ENCODE results near the gene SLC6A6.

SLC6A6 gene

DNA sequence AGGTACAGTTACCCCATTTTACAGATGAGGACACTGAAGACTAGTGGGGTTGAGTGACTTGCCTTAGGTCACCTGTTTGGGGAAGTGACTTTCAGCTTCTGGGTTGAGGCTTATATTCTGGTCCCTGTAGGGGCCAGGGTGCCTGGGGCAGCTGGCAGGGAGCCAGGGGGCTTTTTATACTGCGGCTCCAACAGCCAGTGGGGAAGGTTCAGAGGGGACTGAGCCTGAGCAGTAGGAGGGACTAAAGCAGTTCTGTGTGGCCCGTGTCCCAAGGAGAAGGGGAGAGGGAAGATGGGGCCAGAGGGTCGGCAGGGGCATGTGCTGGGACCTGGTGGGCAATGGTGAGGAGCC, 37.7 kb downstream of the SLC6A6 start:
- DNase-seq (ENCODE audit: low read depth): no peak
- TF ChIP-seq CTCF (conservative IDR thresholded peaks at IDR 0.05; ENCODE audit: low read depth, low read length): no peak
- H3K4me3 ChIP-seq (ENCODE audit: low read length): no peak overlapping the region

DNA sequence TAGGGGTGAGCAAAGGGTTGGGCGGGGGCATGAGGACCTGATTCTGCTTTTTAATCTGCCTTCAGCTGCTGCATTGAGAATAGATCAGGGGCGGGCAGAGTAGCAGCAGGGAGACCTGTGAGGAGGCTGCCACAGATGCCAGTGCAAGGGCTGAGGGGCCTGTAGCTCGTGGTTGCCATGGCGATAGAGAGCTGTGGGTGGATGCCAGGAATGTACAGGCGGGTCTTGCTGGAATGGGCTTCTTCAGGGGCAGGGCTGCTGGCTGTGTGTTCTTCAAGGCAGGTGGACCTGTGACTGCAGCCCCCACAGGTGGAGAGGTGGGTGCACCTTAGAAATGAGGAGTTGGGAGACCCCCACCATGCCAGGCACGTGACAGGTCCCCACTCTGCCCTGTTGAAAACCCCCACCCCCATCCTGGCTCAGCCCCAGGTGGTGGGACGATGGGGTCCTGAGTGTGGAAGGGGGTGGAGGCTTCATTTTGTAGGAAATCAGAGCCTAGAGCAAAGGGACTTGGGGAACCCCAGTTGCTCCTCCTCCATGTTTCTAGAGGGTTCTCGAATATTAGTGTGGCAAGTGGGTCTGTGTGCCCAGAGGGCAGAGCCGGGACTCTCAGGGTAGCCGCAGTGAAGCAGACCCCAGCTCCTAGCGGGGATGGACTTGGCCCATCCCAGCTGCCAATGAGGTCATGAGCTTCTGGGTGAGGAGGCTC, 38.3 kb downstream of the SLC6A6 start:
- DNase-seq (ENCODE audit: low read depth): peak; percentile 81
- no peak overlapping the region for H3K4me3 ChIP-seq (ENCODE audit: low read length)
- TF ChIP-seq CTCF (conservative IDR thresholded peaks at IDR 0.05; ENCODE audit: low read depth, low read length): no peak

DNA sequence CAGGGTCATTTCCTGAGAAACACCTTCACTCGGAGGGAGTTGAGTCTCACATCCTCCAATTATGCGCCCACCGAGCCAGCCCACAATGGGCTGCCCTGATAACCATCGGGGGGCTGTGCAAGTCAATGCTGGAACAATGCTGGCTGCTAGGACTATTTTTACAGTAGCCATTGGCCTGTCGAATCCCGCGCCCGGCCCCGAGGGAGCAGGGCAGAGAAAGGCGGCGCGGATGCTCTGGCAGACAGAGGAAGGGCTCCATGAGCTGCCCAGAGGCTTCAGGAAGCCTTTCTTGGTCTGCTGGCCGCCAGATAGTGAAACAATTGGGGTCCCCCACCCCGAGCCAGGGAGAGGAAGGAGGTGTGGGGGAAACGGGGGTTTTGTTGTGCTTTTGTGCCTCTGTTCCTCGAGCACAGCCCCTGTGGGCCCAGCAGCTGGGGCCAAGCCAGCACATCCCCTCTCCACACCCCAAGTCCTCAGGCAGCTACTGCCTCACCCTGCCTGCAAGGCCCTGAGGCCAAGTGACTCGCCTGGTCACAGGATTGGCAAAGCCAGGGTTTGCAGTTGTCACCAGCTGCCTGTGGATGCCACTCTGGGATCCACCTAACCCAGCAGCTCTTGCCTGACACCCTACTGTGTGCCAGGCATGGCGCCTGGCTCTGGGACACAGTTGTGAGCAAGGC, 39.0 kb downstream of the SLC6A6 start:
- no peak overlapping the region for H3K4me3 ChIP-seq (ENCODE audit: low read length)
- no peak for TF ChIP-seq CTCF (conservative IDR thresholded peaks at IDR 0.05; ENCODE audit: low read depth, low read length)
- DNase-seq (ENCODE audit: low read depth): no peak

- H3K4me3 ChIP-seq (ENCODE audit: low read length): no peak overlapping the region
- TF ChIP-seq CTCF (conservative IDR thresholded peaks at IDR 0.05; ENCODE audit: low read depth, low read length): no peak
- DNase-seq (ENCODE audit: low read depth): no peak
These were observed 39.5 kb downstream of the SLC6A6 start for GRCh38 chr3:14441920-14442300.

DNA sequence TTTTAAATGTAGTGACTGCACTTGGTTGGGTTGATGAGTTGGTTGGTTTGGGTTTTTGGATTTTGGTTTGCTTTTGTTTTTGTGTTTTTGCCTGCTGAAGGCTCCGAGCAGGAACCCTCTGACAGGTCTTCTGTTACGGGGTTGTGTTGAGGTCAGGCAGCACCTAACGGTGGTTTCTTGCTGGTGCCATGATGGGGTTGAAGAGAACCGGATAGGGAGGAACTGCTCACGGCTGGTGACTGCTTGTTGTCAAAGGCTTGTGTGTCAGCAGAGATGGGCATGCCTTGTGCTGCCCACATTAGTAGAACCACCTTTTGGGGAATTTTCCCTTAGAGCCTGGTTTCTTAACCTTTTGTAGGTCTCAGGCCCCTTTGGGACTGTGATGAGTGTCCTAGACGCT, 42.0 kb downstream of the SLC6A6 start:
- no peak overlapping the region for H3K4me3 ChIP-seq (ENCODE audit: low read length)
- DNase-seq (ENCODE audit: low read depth): no peak
- no peak for TF ChIP-seq CTCF (conservative IDR thresholded peaks at IDR 0.05; ENCODE audit: low read depth, low read length)

DNA sequence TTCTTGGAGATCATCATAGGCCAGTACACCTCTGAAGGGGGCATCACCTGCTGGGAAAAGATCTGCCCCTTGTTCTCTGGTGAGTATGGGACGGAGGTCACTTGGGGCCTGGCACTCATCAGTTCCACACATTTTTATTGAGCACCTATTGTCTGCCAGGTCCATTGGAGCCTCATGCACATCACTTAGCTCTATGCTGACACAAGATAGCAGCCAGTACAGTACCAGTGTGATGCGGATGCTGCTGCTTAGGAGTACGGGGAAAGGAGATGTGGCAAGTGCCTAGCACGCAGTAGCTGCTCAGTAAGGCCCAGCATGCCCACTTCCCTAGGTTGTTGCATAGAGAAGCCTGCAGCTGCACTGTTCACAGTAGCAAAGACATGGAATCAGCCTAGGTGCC, 43.4 kb downstream of the SLC6A6 start:
- H3K4me3 ChIP-seq (ENCODE audit: low read length): no peak overlapping the region
- no peak for TF ChIP-seq CTCF (conservative IDR thresholded peaks at IDR 0.05; ENCODE audit: low read depth, low read length)
- no peak for DNase-seq (ENCODE audit: low read depth)

GRCh38 chr3:14446988-14447570, 44.7 kb downstream of the SLC6A6 start:
- no peak for TF ChIP-seq CTCF (conservative IDR thresholded peaks at IDR 0.05; ENCODE audit: low read depth, low read length)
- DNase-seq (ENCODE audit: low read depth): no peak
- no peak overlapping the region for H3K4me3 ChIP-seq (ENCODE audit: low read length)

All from retinal pigment epithelial cell (primary cell).